IMR-90 (cell line): ENCODE results near the gene DNAH3.

ENCODE experiments used
- BHLHE40 ChIP-seq: fragments of 150-350 bp; IDR thresholded peaks from 2 replicates; pipeline ENCODE4 v1.6.1; 2016; ENCODE audit warnings: mild to moderate bottlenecking, low read depth, low read length
- CTCF ChIP-seq: conservative IDR thresholded peaks from 2 replicates; pipeline ENCODE4 v1.5.1; 2012; ENCODE audit warnings: mild to moderate bottlenecking, low read depth, low read length, improper control_type of control experiment
- MAFK ChIP-seq: IDR thresholded peaks from 2 replicates; pipeline ENCODE4 v1.6.1; 2012; ENCODE audit warnings: low read depth, low read length, improper control_type of control experiment
- MAZ ChIP-seq: IDR thresholded peaks from 2 replicates; pipeline ENCODE4 v1.6.1; 2012; ENCODE audit warnings: low read depth, mild to moderate bottlenecking, low read length, improper control_type of control experiment, moderate library complexity, borderline replicate concordance
- MXI1 ChIP-seq: IDR thresholded peaks from 2 replicates; pipeline ENCODE4 v1.6.1; 2012; ENCODE audit warnings: low read depth, mild to moderate bottlenecking, low read length, moderate library complexity, borderline replicate concordance
- POLR2A ChIP-seq: IDR thresholded peaks from 2 replicates; pipeline ENCODE4 v1.6.1; 2012; ENCODE audit warnings: mild to moderate bottlenecking, low read depth, low read length
- RAD21 ChIP-seq: IDR thresholded peaks from 2 replicates; pipeline ENCODE4 v1.6.1; 2012; ENCODE audit warnings: low read length, improper control_type of control experiment
- RCOR1 ChIP-seq: IDR thresholded peaks from 2 replicates; pipeline ENCODE4 v1.6.1; 2012; ENCODE audit warnings: mild to moderate bottlenecking, low read length, improper control_type of control experiment; ENCODE audit not compliant: insufficient replicate concordance
- RFX5 ChIP-seq: IDR thresholded peaks from 2 replicates; pipeline ENCODE4 v1.8.0; 2012; ENCODE audit warnings: low read depth, mild to moderate bottlenecking, low read length, moderate library complexity
- SMC3 ChIP-seq: fragments of 150-350 bp; IDR thresholded peaks from 2 replicates; pipeline ENCODE4 v1.6.1; 2016; ENCODE audit warnings: low read depth, mild to moderate bottlenecking, antibody characterized with exemption, low read length, moderate library complexity
- TF ChIP-seq, protein P1 (sequence below): fragments of 150-350 bp; IDR thresholded peaks from 2 replicates; pipeline ENCODE4 v1.6.1; 2016; ENCODE audit warnings: low read depth, mild to moderate bottlenecking, low read length, moderate library complexity, borderline replicate concordance
- TF ChIP-seq, protein P2 (sequence below): fragments of 150-350 bp; IDR thresholded peaks from 2 replicates; pipeline ENCODE4 v1.6.1; 2017; ENCODE audit warnings: mild to moderate bottlenecking, antibody characterized with exemption, low read length, low read depth

DNA sequence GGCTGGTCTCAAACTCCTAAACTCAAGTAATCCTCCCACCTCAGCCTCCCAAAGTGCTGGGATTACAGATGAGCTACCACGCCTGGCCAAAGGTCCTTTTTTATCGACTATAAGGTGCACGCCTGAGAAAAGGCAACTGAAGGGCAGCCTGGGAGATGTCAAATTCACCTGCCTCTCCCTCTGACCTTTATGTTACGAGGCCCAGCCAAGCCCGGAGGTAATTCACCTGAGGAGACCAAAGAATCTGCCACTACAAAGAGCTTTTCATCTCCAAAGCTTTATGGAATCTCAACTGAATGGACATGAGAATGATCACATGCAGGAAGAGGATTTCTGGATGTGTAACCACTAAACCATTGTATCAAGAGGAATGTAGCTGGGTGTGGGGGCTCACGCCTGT is 212.9 kb downstream of the DNAH3 start:
- no peak for TF ChIP-seq CTCF
- no peak for TF ChIP-seq MXI1
- no peak for TF ChIP-seq POLR2A
- no peak for TF ChIP-seq BHLHE40
- TF ChIP-seq RCOR1, result no peak
- TF ChIP-seq RAD21, result no peak
- no peak for TF ChIP-seq MAZ
- no peak for TF ChIP-seq RFX5
- TF ChIP-seq, protein P1, sequence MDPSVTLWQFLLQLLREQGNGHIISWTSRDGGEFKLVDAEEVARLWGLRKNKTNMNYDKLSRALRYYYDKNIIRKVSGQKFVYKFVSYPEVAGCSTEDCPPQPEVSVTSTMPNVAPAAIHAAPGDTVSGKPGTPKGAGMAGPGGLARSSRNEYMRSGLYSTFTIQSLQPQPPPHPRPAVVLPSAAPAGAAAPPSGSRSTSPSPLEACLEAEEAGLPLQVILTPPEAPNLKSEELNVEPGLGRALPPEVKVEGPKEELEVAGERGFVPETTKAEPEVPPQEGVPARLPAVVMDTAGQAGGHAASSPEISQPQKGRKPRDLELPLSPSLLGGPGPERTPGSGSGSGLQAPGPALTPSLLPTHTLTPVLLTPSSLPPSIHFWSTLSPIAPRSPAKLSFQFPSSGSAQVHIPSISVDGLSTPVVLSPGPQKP, result no peak
- TF ChIP-seq MAFK, result no peak
- no peak for TF ChIP-seq SMC3
- TF ChIP-seq, protein P2, sequence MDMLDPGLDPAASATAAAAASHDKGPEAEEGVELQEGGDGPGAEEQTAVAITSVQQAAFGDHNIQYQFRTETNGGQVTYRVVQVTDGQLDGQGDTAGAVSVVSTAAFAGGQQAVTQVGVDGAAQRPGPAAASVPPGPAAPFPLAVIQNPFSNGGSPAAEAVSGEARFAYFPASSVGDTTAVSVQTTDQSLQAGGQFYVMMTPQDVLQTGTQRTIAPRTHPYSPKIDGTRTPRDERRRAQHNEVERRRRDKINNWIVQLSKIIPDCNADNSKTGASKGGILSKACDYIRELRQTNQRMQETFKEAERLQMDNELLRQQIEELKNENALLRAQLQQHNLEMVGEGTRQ, result no peak
